Stimulated activated naive CD8-positive, alpha-beta T cell treated with anti-CD3 and anti-CD28 coated beads, Interleukin-15, Interleukin-2, amounts not matched to agents 100 U/mL and 50 U/mL, for 24 hours (primary cell): Measurements from ENCODE around the gene TPD52L3.

Source experiments
- ATAC-seq: fragments of 150-1000 bp; cut with Tn5 transposase; one replicate; pipeline ENCODE4 v1.10.0; 2021
- DNase-seq: peaks from one replicate; pipeline ENCODE4 v3.0.0; 2021

TPD52L3 gene

GRCh38 chr9:6328103-6328502 is at the start of gene TPD52L3:
TPD52L3 (plus strand) TSS chr9:6328375; CDS start chr9:6328596, 221 bp downstream.
- DNase-seq (no peak), ATAC-seq (no peak)

- DNase-seq: no peak
- ATAC-seq: no peak
Observed at GRCh38 chr9:6301858-6302257, 26.3 kb upstream of the TPD52L3 start.

- ATAC-seq: peak; percentile 9
- DNase-seq: no peak
Observed at GRCh38 chr9:6302417-6302816, 25.8 kb upstream of the TPD52L3 start.

GRCh38 chr9:6304232-6304631 is 23.9 kb upstream of the TPD52L3 start:
- ATAC-seq (no peak), DNase-seq (no peak)

- DNase-seq (no peak), ATAC-seq (no peak)
Observed at GRCh38 chr9:6305954-6306563, 22.1 kb upstream of the TPD52L3 start.

- ATAC-seq (no peak), DNase-seq (no peak)
Observed at GRCh38 chr9:6307551-6308096, 20.6 kb upstream of the TPD52L3 start.

- no peak for ATAC-seq
- DNase-seq: no peak
Observed at GRCh38 chr9:6330958-6331634, 2.9 kb downstream of the TPD52L3 start.

GRCh38 chr9:6334305-6334704 is 6.1 kb downstream of the TPD52L3 start:
- DNase-seq (no peak), ATAC-seq (no peak)

GRCh38 chr9:6348766-6349165 is 20.6 kb downstream of the TPD52L3 start:
- ATAC-seq (no peak), DNase-seq (no peak)

GRCh38 chr9:6351737-6352136 is 23.6 kb downstream of the TPD52L3 start:
- DNase-seq (no peak), ATAC-seq (no peak)

- ATAC-seq: peak; percentile 83
- no peak for DNase-seq
Observed at GRCh38 chr9:6354072-6354686, 26.0 kb downstream of the TPD52L3 start.

GRCh38 chr9:6355728-6356127 is 27.6 kb downstream of the TPD52L3 start:
- DNase-seq (no peak), ATAC-seq (no peak)

- ATAC-seq: no peak
- no peak for DNase-seq
Observed at GRCh38 chr9:6356441-6356840, 28.3 kb downstream of the TPD52L3 start.

GRCh38 chr9:6356904-6357303 is 28.7 kb downstream of the TPD52L3 start:
- ATAC-seq (no peak), DNase-seq (no peak)

GRCh38 chr9:6367128-6367890 is 39.1 kb downstream of the TPD52L3 start:
- DNase-seq: no peak
- no peak for ATAC-seq

GRCh38 chr9:6368831-6369230 is 40.7 kb downstream of the TPD52L3 start:
- DNase-seq: no peak
- ATAC-seq: no peak
